ENCODE results near the gene STARD3NL.

- TF ChIP-seq CREB1 (CRISPR knock-in tag; IDR thresholded peaks at IDR 0.05) (no peak), STAT6 (CRISPR knock-in tag; conservative IDR thresholded peaks at IDR 0.05; ENCODE audit: low read depth) (no peak)
These were observed 52.0 kb downstream of the STARD3NL start for GRCh38 chr7:38229884-38230642.
